Measurements from ENCODE around the gene NIM1K.
"Not testable (repeated sequence)": the region's sequence is repeated elsewhere in the genome, so short reads cannot be mapped to it uniquely, and the experiment has no call there.

NIM1K gene

DNA sequence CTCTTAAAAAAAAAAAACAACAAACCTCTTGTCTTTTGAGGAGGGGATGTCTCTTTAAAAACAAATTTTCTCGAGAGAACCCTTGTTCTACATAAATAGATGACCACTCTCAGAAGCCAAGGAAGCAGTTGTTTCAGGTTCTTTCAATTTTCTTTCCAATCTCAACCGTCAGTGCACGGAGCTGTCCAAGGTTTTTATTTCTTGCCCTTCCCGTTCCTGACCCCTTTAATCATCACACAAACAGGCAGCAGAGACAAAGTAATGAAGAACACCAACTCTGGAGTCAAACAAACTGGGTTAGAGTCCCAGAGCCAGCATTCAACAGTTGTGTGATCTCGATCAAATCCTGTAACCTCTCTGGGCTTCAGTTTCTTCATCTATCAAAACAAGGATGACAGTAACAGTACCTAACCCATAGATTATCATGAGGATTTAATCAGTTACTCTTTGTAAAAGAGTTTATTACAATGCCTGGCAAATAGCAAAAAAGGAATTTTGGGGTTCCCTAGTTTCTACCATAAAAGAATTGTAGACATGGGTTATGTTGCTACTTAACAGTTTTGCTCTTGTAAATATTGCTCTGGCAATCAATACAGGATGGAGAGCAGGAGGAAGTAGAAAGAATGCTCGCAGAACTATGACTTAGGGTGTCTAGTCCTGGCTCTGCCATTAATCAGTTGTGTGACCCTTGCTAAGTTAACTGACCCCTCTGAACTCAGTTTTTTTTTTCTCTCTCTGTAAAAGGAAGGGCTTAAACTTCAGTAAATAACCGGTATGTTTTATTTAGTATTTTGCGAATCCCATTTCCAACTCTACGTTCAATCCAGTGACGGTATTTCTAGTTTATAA, 1.0 kb upstream of the NIM1K start:
- DNase-seq: no peak

DNA sequence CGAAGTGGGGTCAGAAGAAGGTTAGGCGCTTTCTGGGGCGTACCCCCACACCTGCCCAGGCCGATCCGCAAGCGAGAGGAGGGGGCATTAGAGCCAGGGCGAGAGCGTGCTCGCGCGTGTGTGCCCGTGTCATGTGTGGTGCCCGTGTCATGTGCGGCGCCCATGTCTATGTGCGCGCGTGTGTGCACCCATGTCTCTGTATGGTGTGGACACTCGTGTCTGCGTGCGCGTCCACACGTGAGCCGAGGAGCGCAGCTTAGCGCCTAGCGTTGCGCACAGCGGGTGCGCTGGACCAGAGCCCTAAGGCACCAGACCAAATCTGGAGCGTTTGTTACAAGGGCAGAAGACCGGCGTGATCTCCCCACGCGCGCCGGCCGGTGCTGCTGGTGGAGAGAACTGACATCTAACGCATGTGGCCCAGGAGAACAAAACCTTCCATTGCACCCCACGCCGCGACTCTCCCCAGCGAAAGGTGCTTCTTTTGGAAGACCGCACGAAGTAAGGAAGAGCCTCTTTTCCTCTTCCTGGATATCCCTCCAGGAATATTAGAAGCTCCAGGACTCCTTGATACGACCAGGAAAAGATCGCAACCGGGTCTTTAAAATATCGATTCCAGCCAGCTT, 644 bp downstream of the NIM1K start:
- peak; percentile 12 for DNase-seq

DNA sequence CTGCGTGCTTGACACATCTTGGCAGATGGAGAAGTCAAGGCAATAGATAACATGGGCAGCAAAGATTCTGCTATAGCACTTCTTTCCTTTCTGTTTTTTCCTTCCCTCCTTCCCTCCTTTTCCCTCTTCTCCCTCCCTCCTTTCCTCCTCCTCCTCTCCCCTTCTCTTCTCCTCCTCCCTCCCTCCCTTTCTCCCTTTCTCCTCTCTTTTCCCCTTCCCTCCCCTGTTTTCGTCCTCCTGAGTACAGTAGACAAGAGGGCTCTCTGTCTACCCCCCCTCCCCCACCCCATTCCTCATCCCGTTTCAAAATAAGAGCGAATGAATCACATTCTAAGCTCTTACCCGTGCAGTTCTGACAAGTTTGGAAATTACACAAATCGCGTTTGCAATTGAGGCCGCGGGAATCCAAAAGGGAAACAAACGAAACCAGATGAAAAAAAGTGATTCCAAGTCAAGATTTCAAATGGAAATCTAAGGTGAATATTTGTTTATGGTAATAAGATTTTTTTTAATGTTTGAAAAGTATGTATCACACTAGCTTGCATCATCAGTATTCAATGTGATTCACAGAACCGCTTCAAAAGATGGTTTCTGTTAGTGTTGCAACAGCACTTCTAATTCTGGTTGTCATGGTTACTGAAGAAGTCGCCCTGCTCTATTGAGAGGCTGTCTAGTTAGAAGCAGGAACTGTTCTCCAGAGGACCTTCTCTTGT, 1.3 kb downstream of the NIM1K start:
- no peak for DNase-seq

DNA sequence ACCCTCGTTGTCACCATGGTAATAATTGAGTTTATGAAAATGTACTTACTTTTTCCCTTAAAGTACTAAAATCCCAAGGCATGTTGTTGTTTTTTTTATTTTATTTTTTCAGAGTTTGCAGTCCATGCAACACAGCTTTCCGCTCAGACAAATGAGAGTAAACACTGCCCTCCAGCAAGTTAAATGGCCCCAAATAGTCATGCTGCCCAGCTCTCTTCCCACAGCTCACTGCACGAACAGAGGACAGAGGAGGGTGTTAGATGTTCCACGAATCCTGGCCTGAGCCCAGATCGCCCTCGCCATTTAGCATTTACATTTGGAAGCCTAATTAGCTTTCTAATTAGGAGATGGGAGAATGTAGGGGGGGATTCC, 1.9 kb downstream of the NIM1K start:
- no peak for DNase-seq

DNA sequence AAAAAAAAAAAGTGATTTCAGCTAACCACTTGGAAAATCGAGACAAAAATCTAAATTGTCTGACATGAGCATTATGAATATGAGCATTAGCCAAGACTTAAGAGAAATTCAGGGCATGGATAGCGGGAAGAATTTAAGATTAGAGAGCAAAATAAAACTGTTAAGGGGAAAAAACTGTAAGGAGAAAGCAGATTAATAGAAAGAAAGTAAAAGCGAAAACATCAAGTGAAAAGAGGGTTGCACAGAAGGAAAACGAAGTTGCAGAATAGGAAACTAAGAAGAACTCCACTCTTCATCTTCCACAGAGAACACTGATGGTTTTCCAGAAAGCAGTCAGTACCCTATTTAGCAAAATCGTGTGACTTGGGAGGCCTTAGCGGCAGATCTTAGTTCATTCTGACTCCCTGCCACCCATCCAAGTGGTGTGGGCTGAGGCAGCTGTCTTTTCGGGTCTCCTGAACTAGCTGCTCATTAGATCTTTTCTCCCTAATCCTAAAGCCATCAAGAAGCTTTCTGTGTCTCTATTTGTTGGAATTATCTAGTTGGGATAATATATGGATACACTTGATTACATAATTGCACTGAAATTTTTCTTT, 3.7 kb downstream of the NIM1K start:
- no peak for DNase-seq

DNA sequence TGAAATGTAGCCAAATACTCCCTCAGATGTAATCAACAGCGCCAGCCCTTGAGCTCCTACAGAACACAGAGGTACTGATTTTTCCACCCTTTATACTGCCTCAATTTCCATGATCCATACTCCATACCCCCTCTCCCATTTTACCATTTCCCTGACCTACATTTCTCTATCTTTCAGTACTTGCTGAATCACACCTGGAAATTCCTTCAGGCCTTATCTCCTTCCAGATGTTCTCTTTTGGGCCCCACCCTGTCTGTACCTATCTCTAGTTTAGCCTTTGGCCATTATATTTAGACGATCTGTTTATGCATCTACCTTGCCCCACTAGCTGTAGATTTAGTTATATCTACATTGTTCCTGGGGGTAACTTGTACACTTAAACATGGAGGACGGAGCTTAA, 5.5 kb downstream of the NIM1K start:
- DNase-seq: no peak

DNA sequence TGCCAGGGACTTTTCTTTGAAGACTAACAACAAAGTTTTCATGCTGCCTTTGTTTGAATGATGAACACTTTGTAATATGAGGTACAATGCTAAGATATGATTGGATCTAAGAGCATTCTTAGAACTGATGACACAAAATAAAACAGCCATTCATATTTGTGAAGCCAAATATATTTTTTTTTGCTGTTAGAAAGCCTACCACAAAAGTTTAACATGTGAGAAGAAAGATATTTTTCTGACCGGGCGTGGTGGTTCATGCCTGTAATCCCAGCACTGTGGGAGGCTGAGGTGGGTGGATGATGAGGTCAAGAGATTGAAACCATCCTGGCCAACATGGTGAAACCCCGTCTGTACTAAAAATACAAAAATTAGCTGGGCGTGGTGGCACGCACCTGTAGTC, 9.4 kb downstream of the NIM1K start:
- not testable (repeated sequence) for DNase-seq

DNA sequence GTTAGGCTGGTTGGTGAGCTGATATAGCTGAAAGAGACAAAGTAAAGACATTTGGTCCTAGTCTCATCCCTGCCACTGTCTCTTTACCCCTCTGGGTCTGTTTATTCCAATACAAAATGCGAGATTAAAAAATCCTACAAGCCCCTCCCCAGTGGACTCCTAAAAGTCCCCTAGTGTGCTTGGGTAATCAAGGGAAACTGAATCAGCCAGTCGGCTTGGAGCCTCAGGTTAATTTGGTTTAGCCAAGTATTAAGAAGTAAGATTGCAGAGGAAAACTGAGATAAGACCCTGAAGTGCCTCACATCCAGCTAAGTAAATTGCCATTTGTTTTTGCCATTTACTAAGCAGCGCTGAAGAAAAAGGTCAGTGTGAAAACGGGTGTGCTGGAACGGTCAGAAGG, 10.4 kb downstream of the NIM1K start:
- no peak for DNase-seq

DNA sequence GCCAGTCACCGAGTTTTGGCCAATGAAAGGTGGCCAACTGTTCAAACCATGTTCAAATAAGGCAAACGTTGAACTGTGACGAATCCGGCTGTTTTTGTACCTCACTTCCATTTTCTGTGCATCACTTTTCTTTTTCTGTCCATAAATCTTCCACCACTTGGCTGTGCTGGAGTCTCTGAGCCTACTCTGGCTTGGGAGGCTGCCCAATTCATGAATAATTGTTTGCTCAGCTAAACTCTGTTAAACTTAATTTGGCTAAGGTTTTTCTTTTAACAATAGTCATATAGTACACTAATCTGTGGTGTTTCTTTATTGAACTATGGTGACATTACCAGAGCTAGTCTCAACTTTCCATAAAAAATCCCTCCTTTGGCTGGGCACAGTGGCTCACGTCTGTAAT, 11.3 kb downstream of the NIM1K start:
- no peak for DNase-seq

DNA sequence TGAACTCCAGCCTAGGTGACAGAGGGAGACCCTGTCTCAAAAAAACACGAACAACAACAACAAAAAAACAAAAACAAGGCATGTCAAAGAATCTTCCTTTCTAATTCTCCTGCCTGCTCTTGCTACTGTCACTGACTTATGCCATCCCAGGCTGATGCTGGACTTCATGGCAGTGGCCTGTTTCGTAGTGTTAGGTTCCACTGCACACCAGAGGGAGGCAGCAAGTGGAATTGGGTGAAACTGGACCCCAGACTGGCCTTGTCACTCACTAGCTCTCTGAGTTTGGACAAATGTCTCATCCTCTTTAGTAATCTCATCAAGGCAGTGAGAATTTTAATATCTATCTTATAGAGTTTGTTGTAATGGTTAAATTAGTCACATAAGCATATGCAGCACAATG, 12.9 kb downstream of the NIM1K start:
- DNase-seq: no peak

DNA sequence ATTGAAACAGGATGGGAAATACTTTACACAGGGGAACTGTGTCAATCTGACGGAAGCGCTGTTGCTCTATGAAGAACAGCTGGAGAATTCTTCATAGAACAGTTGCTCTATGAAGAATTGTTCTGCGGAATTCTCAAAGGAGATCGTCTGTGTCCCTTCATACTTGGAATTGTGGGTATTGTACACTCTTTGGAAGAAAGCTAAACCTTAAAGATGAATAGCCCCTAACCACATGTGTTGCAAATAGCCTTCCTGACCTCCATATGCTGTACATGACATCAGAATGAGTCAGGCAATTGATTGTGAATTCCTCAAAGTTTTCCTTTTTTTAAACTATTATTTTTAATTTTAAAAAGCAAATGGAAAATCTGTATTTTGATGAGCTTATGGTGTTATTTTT, 15.6 kb downstream of the NIM1K start:
- DNase-seq: no peak

DNA sequence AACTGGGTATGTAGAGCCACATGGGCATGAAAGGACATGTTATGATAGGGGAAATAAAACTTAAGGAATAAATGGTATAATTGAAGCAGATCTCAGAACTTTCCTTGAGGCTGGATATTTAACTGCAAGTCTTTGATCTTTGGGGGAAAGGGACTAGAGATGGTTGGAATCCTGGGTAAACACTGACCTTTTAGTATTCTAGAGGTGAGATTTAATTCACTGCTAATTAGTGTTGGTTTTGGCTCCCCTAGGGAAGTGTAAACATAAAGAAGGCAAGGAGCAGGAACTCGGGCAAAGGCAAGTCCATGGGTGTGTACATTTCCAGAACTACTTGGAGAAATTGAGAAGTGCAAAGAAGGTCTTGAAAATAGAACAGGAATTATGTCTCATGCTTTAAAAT, 16.6 kb downstream of the NIM1K start:
- no peak for DNase-seq

DNA sequence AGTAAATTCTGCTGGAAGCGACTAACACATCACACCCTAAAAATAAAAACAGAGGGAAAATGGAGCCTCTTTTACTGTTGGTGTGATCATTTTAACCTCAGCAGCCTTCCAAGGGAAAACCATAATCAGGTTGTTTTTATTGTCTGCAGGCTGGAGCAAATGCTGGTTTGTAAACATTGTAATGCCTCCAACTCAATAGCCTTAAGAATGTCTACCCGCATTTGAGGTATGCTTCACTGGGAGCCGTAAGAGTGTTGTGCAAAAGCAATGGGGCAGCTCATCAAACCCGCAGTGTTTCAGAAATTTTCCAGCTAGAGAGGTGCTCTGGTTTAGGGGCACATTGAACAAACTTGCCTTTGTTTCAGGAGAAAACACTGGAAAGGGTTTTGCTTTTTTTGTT, 17.0 kb downstream of the NIM1K start:
- DNase-seq: no peak

DNA sequence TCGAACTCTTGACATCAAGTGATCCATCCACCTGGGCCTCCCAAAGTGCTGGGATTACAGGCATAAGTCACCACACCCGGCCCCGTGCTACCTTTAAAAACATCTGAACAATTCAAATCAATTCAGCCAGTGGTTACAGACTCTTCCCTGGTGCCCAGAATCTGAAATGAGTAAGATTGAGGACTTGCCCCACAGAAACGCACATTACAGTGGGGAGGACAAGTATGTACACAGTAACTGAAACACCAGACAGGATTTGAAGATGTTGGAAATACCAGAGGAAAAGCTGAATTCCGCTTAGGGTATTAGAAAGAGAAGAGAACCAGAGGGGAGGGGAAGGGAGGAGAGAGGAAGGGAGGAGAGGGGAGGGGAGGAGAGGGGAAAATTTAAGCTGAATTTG, 17.8 kb downstream of the NIM1K start:
- no peak for DNase-seq

DNA sequence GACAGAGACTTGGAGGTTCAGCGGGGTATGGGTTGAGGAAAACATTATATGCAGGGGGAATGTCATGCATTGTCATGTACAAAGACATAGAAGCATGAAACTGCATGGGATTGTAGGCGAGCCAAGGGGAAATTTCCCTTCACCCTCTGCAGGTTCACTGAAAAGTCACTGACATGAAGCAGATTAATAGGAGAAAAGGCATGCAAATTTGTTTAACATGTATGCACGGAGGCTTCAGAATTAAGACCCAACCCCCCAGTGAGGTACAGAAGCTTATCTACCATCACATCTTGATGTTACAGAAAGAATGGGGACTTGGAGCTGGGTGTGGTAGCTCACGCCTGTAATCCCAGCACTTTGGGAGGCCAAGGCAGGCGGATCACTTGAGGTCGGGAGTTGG, 18.5 kb downstream of the NIM1K start:
- no peak for DNase-seq

DNA sequence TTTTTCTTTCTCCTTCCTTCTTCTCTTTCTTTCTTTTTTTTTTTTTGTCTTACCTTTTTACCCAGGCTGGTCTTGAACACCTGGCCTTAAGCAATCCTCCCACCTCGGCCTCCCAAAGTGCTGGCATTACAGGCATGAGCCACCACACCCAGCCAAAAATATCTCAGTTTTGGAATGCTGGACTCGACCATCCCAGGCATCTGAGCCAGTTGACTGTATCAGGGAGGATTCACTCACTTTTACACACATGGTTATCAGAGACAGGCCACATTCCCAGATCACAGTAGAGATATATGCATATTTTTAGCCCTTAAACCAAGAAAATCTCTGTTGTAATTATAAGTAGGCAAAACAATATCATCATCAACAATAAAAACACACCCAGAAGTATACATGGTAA, 21.9 kb downstream of the NIM1K start:
- DNase-seq: no peak

DNA sequence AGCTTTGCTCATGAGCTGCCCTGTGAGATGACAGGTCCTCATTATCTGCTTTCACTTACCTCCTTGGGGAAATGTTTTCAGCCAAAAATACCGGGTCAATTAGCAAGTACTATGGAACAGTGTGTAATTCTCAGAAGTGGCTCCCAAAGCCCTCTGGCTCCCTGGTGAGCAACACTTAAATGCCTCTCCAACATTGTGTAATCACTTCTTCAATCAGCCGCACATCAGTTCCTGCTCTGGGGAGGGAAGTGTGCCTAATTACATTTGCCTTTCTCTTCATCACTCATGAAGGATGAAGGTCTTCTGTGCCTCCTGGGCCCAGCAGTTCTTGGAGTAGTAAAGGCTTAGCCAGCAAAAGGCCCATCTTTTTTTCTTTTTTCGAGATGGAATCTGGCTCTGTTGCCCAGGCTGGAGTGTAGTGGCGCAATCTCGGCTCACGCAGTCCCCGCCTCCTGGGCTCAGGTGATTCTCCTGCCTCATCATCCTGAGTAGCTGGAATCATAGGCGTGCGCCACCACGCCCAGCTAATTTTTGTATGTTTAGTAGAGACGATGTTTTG, 23.1 kb downstream of the NIM1K start:
- DNase-seq: no peak

DNA sequence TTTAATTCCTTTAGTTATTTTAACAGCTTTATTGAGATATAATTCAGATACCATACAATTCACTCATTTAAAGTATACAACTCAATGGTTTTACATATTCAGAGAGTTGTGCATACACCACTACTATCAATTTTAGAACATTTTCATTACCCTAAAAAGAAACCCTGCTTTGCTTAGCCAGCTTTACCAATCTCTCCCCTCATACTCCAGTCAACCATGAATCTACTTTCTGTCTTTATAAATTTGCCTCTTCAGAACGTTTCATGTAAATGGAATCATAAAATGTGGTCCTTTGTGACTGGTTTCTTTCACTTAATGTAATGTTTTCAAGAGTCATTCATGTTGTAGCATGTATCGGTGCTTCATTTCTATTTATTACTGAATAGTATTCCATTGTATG, 24.9 kb downstream of the NIM1K start:
- DNase-seq: no peak

DNA sequence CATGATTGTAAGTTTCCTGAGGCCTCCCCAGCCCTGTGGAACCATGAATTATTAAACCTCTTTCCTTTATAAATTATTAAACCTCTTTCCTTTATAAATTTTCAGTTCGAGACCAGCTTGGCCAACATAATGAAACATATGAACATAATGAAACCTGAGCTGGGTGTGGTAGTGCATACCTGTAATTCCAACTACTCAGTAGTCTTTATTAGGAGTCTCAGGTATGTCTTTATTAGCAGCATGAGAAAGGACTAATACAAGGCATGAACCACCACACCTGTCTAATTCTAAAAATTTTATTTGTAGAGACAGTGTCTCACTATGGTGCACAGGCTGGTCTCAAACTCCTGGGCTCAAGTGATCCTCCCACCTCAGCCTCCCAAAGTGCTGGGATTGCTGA, 27.1 kb downstream of the NIM1K start:
- DNase-seq: no peak

DNA sequence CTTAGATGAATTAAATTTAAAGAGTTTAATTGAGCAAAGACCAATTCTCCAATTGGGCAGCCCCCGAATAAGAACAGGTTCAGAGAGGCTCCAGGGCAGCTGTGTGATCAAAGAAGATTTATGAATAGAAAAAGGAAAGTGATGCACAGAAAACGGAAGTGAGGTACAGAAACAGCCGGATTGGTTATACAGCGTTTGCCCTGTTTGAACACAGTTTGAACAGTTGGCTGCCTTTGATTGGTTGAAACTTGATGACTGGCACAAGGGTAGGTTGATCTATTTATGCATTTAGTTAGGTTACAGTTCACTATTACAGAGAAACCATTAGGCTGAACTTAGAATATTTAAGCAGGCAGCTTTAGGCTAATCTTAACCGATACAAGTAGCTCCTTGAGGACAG, 29.5 kb downstream of the NIM1K start:
- DNase-seq: no peak

DNA sequence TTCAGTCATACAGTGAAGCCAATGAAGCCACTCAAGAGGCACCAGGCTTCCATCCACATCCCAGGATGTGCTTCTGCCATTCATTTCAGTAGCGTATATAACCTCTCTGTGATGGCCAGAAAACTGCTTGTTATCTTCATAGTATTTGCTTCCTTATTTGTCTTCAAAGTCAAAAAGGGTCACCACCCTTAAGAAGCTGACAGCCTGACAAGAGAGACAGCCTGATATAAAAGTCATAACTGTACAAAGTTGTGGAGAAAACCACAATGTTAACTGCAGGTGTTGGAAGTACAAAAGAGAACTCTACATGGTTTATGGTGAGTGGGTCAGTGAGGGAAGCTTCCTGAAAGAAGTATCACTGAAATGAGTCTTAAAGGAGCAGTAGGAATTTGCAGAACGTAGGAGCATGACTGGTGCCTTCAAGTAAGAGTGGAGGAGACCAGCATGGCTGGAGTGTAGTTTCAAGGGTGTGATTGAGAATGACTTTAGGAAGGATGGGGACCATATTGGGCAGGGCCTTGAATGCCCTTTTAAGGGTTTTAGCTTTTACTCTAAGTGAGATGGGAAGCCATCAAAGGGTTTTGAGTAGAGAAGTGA, 33.7 kb downstream of the NIM1K start:
- no peak for DNase-seq

DNA sequence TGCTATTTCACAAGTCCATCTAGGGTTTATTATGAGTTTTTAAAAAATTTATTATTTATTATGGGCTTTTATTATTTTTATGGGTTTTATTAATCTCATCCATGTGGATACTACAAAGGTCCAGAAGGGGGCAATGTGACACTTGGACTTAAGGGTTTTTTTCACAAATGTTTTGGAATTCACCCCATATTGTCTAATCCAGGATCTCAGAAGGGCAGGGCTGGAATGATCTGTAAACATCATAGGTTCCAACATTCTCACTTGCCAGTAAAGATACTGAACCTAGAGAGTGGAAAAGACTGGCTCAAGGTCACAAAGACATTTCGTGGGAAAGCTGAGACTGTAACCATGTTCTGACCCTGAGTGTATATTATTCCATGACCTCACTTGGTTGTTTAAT, 35.6 kb downstream of the NIM1K start:
- no peak for DNase-seq

DNA sequence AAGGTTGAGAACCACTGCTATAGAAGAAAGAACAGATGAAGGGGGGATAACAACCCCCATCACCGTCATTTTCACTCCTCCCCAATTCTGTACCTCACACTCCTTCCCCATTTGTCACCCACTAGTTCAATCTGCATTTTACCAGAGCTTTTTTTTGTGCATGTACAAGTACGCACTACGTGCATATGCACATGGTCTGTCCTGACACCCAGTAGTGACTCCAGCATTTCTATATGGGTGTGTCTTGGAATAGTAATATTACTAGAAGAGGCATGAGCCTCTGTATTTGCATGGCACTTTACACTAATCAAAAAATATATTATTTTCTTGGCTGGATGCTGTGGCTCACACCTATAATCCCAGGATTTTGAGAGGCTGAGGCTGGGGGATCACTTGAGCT, 38.7 kb downstream of the NIM1K start:
- DNase-seq: no peak

Measured in activated gamma-delta T cell (primary cell).